Measurements from ENCODE around the gene ZBTB24. TPM values are rescaled to one million over a fixed set of nuclear protein-coding genes. Genes with fewer than 3 reads are reported as not detected.

Gene ZBTB24
- total RNA-seq, 4 donors from 2014 or later, result 4.7 to 9.8 (median 6.9) TPM

DNA sequence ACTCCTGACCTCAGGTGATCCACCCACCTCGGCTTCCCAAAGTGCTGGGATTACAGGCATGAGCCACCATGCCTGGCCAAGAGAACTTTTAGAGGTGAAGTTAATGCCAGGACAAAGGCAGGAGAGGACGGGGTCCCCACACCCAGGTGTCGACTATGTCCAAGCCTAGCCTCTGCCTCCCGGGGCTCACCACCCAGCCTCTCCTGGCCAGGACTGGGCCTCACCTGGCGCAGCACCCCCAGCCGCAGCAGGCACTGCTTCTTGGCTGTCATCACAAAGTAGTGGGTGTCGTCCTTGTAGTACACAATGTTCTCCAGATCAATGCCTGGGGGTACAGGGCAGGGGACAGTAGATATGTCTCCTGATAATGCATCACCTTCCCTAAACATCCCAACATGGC, 31.6 kb downstream of the ZBTB24 start:
- DNase-seq (ENCODE audit: low spot score) (no peak), ATAC-seq (ENCODE audit: low FRiP score) (no peak)
- TF ChIP-seq, protein P1, sequence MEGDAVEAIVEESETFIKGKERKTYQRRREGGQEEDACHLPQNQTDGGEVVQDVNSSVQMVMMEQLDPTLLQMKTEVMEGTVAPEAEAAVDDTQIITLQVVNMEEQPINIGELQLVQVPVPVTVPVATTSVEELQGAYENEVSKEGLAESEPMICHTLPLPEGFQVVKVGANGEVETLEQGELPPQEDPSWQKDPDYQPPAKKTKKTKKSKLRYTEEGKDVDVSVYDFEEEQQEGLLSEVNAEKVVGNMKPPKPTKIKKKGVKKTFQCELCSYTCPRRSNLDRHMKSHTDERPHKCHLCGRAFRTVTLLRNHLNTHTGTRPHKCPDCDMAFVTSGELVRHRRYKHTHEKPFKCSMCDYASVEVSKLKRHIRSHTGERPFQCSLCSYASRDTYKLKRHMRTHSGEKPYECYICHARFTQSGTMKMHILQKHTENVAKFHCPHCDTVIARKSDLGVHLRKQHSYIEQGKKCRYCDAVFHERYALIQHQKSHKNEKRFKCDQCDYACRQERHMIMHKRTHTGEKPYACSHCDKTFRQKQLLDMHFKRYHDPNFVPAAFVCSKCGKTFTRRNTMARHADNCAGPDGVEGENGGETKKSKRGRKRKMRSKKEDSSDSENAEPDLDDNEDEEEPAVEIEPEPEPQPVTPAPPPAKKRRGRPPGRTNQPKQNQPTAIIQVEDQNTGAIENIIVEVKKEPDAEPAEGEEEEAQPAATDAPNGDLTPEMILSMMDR (IDR thresholded peaks at IDR 0.05), result no peak

DNA sequence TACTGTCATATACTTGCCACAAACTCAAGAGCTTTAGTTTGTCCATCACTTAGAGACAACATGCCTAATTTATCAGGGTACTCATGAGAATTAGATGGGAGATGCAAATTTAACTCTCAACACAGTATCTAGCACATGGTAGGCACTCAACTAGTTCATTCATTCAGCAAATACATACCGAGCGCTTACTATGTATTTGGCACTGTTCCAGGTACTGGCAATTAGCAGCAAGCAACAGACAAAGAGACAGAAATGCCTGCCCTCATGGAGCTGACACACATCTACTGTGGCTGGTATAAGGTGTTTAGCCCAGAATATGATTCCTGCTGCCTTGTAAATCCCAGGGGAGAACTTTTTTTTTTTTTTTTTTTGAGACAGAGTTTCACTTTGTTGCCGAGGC, 32.2 kb downstream of the ZBTB24 start:
- ATAC-seq (ENCODE audit: low FRiP score), result no peak
- TF ChIP-seq, protein P1 (IDR thresholded peaks at IDR 0.05), result no peak
- no peak for DNase-seq (ENCODE audit: low spot score)

DNA sequence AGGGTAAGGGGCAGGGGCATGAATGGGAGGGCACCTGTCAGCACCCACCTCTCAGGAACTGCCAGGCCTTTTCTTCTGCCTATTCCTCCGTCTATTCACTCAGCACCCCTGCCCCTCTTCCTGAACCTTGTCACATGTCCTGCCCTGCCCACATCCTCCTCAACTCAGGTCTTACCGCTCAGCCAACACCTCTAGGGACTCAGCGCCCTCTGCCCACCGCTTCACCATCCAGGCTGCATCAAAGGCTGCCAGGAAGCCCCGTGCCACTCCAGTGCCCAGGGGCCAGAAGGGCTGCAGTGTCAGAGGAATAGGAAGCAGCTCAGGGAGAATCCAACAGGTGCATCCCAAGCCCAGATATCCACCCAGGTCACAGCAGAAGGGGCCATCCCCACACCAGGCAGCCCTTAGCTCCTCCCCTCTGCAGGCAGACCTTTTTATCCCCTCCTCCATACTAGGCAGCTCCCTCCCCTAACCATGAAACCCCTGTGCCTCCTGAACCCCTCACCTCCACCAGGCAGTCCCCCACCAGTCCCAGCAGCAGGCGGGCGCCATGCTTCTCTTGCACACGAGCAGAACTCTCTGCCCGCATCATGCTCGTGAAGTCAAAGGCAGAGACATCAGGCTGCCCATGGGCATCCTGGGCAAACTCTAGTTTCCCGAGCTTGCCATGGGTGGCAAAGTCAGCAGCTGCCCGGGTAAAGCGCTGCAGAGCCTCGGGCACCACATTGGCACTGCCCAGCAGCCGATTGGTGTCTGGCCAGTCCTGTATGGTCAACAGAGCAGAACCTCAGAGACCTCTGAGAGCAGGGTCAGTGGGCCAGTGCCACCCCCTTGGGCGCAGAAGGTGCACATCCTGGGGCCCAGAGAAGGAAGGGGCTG, 33.0 kb downstream of the ZBTB24 start:
- no peak for DNase-seq (ENCODE audit: low spot score)
- no peak for ATAC-seq (ENCODE audit: low FRiP score)
- TF ChIP-seq, protein P1 (IDR thresholded peaks at IDR 0.05), result no peak

DNA sequence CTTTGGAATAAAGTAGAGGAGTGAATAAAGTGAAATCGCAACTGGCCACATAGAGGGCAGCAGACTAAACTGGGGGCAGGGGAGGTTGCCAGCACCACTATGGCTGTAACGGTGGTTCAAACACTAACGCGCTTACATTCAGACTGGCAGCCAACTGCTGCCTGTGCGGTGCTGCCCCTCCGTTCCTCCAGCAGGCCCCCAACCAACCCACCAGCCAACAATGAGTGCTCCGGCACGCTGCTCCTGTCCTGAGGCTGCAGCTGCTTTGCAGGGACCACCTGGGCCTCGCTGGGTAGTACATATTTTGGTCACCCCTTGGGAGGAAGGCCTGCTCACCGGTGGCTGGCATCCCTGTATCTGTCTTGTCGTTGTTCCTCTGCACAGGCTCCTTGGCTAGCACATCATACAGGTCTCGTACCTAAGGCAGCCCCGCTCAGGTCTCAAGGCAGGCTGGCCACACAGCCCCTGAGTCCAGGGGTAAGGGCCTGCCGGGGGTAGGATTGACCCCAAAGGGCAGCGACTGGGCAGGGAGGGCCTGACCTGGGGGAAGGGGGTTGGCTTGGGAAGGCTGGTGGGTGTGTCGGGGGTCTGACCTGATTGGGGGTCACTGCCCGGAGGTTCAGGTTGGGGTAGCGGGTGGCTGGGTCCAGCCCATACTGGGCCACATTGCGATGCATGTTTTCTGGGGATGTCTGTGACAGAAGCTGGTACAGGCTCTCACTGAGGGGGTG, 33.8 kb downstream of the ZBTB24 start:
- TF ChIP-seq, protein P1 (IDR thresholded peaks at IDR 0.05), result no peak
- DNase-seq (ENCODE audit: low spot score) (no peak), ATAC-seq (ENCODE audit: low FRiP score) (no peak)

DNA sequence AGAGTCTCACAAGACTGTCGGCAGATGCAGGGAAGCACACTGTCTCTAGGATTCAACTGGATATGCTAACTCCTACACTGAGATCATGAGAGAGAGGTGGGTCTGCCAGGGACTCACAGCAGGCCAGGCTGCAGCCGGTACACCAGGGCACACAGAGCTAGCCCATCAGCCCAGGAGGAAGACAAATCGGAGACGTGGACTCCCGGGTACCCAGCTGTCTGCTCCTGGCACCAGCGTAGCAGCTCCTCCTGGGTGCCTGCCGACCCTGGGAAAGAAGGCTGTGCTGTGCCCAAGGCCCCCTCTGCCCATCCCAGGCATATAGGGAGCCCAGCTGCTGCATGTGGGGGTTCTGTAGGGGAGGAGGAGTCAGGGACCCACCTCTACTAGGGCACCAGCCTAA, 34.4 kb downstream of the ZBTB24 start:
- TF ChIP-seq, protein P1 (IDR thresholded peaks at IDR 0.05), result no peak
- no peak for DNase-seq (ENCODE audit: low spot score)
- no peak for ATAC-seq (ENCODE audit: low FRiP score)

DNA sequence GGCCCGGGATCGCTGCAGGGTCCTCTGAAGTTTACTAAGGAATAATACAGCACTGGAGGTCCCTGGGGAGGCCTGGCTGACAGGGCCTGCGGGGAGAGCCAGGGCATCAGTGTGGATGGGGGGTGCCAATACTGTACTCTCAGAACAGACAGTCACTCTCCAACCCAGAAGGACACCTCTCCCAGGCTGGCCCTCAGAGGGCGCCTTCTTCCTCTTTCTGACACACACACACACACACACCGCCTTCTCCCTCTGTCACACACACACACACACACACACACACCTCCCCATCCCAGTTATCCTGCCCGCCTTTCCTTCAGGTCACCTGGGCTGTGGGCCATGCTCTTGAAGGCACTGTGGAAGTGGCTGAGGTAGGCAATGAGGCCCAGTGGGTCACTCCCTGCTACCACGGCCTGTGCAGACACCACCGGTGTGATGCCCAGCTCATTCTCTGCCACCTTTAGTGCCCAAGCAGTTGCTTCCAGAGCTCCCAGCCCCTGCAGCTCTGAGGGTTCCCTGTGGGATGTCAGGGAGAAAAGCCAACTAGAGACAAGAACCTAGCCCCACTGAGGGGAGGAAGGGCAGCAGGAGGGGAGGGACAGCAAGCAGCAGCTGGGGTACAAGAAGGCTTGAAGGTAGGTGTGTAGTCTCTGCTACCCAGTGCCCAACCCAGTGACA, 35.0 kb downstream of the ZBTB24 start:
- TF ChIP-seq, protein P1 (IDR thresholded peaks at IDR 0.05), result no peak
- DNase-seq (ENCODE audit: low spot score), result no peak
- ATAC-seq (ENCODE audit: low FRiP score), result no peak
